ENCODE results near the gene SYT17. TPM values are rescaled to one million over a fixed set of nuclear protein-coding genes. Genes with fewer than 3 reads are reported as not detected.

SYT17 gene
- total RNA-seq, 2 donors from 2014 or later: 0.22 to 1.8 TPM

DNA sequence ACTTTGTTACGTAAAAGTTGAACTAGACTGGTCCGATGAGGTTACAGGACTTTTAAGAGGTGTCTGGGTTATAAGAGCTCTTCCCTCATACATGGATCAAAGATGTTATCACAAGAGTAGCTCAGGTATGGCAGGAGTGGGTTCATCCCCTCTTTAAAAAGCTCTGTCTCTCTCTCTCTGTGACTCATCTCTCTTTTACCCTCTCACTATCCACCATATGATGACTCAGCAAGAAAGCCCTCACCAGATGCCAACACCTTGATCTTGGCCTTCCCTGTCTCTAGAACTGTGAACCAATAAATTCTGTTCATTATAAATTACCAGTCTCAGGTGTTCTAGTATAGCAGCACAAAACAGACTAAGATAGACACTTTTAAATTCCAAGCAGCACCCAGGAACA lies 115.6 kb downstream of the SYT17 start:
- TF ChIP-seq, protein P1, sequence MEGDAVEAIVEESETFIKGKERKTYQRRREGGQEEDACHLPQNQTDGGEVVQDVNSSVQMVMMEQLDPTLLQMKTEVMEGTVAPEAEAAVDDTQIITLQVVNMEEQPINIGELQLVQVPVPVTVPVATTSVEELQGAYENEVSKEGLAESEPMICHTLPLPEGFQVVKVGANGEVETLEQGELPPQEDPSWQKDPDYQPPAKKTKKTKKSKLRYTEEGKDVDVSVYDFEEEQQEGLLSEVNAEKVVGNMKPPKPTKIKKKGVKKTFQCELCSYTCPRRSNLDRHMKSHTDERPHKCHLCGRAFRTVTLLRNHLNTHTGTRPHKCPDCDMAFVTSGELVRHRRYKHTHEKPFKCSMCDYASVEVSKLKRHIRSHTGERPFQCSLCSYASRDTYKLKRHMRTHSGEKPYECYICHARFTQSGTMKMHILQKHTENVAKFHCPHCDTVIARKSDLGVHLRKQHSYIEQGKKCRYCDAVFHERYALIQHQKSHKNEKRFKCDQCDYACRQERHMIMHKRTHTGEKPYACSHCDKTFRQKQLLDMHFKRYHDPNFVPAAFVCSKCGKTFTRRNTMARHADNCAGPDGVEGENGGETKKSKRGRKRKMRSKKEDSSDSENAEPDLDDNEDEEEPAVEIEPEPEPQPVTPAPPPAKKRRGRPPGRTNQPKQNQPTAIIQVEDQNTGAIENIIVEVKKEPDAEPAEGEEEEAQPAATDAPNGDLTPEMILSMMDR (IDR thresholded peaks at IDR 0.05): no peak
- DNase-seq (ENCODE audit: low spot score): no peak
- H3K27ac ChIP-seq: no peak overlapping the region

DNA sequence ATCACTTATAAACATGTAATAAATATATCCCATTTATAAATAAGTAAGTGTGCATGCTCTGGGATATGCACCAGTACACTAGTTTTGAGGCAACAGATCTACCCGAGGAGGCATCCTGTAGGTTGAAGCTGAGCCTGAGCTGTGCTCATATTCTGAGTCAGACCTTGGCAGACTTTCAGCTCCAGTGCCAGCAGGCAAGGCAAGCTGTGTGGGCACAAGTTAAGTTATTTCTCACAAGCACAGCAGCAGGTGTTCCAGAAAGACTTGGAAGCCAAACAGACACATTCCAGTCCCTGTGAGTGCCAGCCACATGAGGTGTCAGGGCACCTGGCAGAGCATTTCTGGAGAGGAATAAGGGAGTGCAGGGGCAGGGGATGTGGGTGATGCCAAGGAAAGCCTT lies 116.2 kb downstream of the SYT17 start:
- no peaks in the 10 kb centered on the region for H3K4me1 ChIP-seq
- no peak overlapping the region for H3K27ac ChIP-seq
- DNase-seq (ENCODE audit: low spot score): no peak
- no peaks in the 10 kb centered on the region for H3K9me3 ChIP-seq
- TF ChIP-seq, protein P1 (IDR thresholded peaks at IDR 0.05): no peak
- no peaks in the 10 kb centered on the region for H3K27me3 ChIP-seq
- no peak overlapping the region for H3K4me3 ChIP-seq
- no peaks in the 10 kb centered on the region for H3K36me3 ChIP-seq

More for the DNA sequence above, 115.6 kb downstream of the SYT17 start:
- H3K4me1 ChIP-seq: no peaks in the 10 kb centered on the region
- H3K9me3 ChIP-seq: no peaks in the 10 kb centered on the region
- no peaks in the 10 kb centered on the region for H3K27me3 ChIP-seq
- no peak overlapping the region for H3K4me3 ChIP-seq
- H3K36me3 ChIP-seq: no peaks in the 10 kb centered on the region

DNA sequence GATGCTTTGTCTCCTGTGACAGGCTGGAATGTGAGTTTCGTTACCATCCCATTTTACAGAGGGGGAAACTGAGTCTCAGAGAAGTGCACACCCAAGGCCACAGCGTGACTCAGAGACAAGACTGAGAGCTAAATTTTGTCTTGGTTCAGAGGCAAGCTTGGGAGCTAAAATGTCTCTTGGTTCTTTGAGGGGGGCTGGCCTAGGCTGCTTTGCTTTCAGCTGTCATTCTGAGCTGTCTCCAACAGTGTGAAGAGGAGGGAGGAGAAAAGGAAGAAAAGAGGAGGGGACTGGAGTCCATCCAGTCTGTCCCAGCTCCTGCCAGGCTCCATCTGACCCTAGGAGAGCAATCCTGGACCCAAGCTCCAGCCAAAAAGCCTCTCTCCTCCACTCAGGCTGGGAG lies 117.4 kb downstream of the SYT17 start, which contains the start of gene CLEC19A:
Gene CLEC19A, plus strand, starts transcription at position 301 of the 400 bp plus-strand sequence. CDS start 121 bp downstream, outside the sequence.
- Histone ChIP-seq H3K9me3 (no peaks in the 10 kb centered on the region), H3K36me3 (no peaks in the 10 kb centered on the region), H3K4me1 (no peaks in the 10 kb centered on the region), H3K4me3 (no peak within 1 kb of the TSS), H3K27me3 (no peaks in the 10 kb centered on the region), H3K27ac (no peak within 1 kb of the TSS)
- DNase-seq (ENCODE audit: low spot score): no peak
- TF ChIP-seq, protein P1 (IDR thresholded peaks at IDR 0.05): no peak

DNA sequence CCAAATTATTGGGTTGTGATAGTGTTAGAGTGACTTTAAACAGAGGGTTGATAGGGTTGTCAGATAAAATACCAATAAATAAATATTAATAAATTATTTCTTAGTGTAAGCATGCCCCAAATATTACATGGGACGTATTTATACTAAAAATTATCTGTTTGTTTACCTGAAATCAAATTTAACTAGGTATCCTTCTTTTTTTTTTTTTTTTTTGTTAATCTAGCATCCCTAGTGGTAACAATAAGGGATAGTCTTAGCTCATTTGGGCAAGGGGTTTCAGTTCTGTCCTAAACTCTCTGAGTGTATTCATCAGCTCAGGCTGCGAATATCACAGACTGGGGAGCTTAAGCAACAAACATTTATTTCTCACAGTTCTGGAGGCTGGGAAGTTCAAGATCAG lies 118.8 kb downstream of the SYT17 start:
- H3K27me3 ChIP-seq: no peaks in the 10 kb centered on the region
- TF ChIP-seq, protein P1 (IDR thresholded peaks at IDR 0.05): no peak
- H3K27ac ChIP-seq: no peak overlapping the region
- no peaks in the 10 kb centered on the region for H3K4me1 ChIP-seq
- no peaks in the 10 kb centered on the region for H3K36me3 ChIP-seq
- no peaks in the 10 kb centered on the region for H3K9me3 ChIP-seq
- DNase-seq (ENCODE audit: low spot score): no peak
- no peak overlapping the region for H3K4me3 ChIP-seq

DNA sequence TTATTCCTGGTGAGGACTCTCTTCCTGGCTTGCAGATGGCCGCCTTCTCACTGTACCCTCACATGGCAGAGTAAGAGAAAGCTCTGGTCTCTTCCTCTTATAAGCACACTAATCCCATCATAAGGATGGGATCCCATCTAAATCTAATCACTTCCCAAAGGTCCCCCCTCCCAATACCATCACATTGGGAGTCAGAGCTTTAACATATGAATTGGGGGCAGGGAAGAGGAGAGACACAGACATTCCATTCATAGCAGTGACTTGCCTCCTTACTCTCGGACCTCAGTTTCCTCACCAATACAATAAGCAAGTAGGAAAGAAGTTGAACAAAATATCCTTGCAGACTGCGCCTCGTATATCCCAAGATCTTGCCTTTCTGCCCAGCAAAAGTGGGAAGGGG lies 119.2 kb downstream of the SYT17 start:
- Histone ChIP-seq H3K4me3 (no peak overlapping the region), H3K27me3 (no peaks in the 10 kb centered on the region), H3K4me1 (no peaks in the 10 kb centered on the region), H3K9me3 (no peaks in the 10 kb centered on the region), H3K27ac (no peak overlapping the region), H3K36me3 (no peaks in the 10 kb centered on the region)
- TF ChIP-seq, protein P1 (IDR thresholded peaks at IDR 0.05): no peak
- no peak for DNase-seq (ENCODE audit: low spot score)

All from right atrium auricular region (tissue), 2 donors.